A549 (cell line): ENCODE measurements around the gene ZNF800. TPM values are rescaled to one million over a fixed set of nuclear protein-coding genes. Genes with fewer than 3 reads are reported as not detected.
A peak's percentile ranks its signal among the peaks of the same experiment; 100 is the strongest.

Experiments
- ATAC-seq, 2 experiments: fragments of 200-7000 bp in 1 of 2; fragments of >200 bp in 1 of 2; cut with Nextera tagmentation in 1 of 2; cut with Tn5 transposase in 1 of 2; 3 replicates each; pipeline versions ENCODE4 v1.8.0 to v1.9.1; 2018 to 2020; ENCODE audit warnings: mild to moderate bottlenecking in 1 of 2, moderate library complexity in 1 of 2
- CTCF ChIA-PET: fragments of 300-600 bp; sonication (Branson Sonifier 250); formaldehyde crosslinking; extraction: SDS; loops from one replicate; lab custom pipeline; 2021; ENCODE audit warnings: antibody characterized with exemption, inconsistent platforms; lab: Yijun Ruan, JAX
- POLR2A ChIA-PET: fragments of 350-600 bp; formaldehyde crosslinking; extraction: SDS; loops from one replicate; lab custom pipeline; 2021; ENCODE audit warnings: antibody characterized with exemption, inconsistent platforms; lab: Yijun Ruan, JAX
- DNase-seq, 2 experiments: peaks; one replicate each; pipeline versions ENCODE4 v3.0.0 to v3.0.0-alpha.2; 2011 to 2016; ENCODE audit warnings: low read depth in 1 of 2, low spot score in 1 of 2
- FAIRE-seq: peaks from 2 replicates; lab custom pipeline; 2011; peaks lifted over from hg19 to GRCh38; lab: Jason Lieb, UNC
- H3K27ac ChIP-seq, 2 experiments: fragments of >200 bp; sonication (Bioruptor Twin); formaldehyde crosslinking; 3 replicates each; pipeline ENCODE4 v1.5.1; 2016 to 2017
- H3K4me1 ChIP-seq: fragments of >200 bp; sonication (Bioruptor Twin); formaldehyde crosslinking; 3 replicates; pipeline ENCODE4 v1.6.1; 2016
- H3K4me2 ChIP-seq: fragments of >200 bp; sonication (Bioruptor Twin); formaldehyde crosslinking; 3 replicates; pipeline ENCODE4 v1.6.1; 2016
- H3K4me3 ChIP-seq: fragments of >200 bp; sonication (Bioruptor Twin); formaldehyde crosslinking; 3 replicates; pipeline ENCODE4 v1.5.1; 2016
- H3K9me3 ChIP-seq: fragments of >200 bp; sonication (Bioruptor Twin); formaldehyde crosslinking; 3 replicates; pipeline ENCODE4 v1.6.1; 2016
- ATOH8 ChIP-seq: fragments of 250-450 bp; sonication (Bioruptor Pico); IDR thresholded peaks from 2 replicates; pipeline ENCODE4 v1.5.0; 2020; ENCODE audit warnings: low read depth, mild to moderate bottlenecking, moderate library complexity
- CBX2 ChIP-seq: fragments of 200-600 bp; sonication (generic); IDR thresholded peaks from 2 replicates; pipeline ENCODE4 v1.6.1; 2016; ENCODE audit warnings: low read depth, mild to moderate bottlenecking, borderline replicate concordance
- EHF ChIP-seq: fragments of 250-450 bp; sonication (Bioruptor Pico); IDR thresholded peaks from 2 replicates; pipeline ENCODE4 v1.5.0; 2020; ENCODE audit warnings: mild to moderate bottlenecking
- EP300 ChIP-seq, 2 experiments: fragments of >200 bp; sonication (Bioruptor Twin); formaldehyde crosslinking; IDR thresholded peaks; 2 replicates in 1 of 2; 3 replicates in 1 of 2; pipeline ENCODE4 v1.6.1; 2016 to 2017
- ESRRA ChIP-seq: fragments of 150-350 bp; IDR thresholded peaks from 2 replicates; pipeline ENCODE4 v1.6.1; 2014; ENCODE audit warnings: mild to moderate bottlenecking, low read length, borderline replicate concordance
- FOSL2 ChIP-seq, 2 experiments: fragments of 450-650 bp in 1 of 2; fragments of >200 bp in 1 of 2; sonication (Bioruptor Twin) in 1 of 2; formaldehyde crosslinking; IDR thresholded peaks; 2 replicates each; pipeline versions ENCODE4 v1.5.0 to v1.6.1; 2016 to 2020; ENCODE audit warnings: mild to moderate bottlenecking in 1 of 2, moderate library complexity in 1 of 2
- HMGXB4 ChIP-seq: fragments of 250-450 bp; sonication (Bioruptor Pico); IDR thresholded peaks from 2 replicates; pipeline ENCODE4 v1.5.0; 2021; ENCODE audit warnings: mild to moderate bottlenecking, moderate library complexity, borderline replicate concordance
- HOXB13 ChIP-seq: fragments of 250-450 bp; sonication (Bioruptor Pico); IDR thresholded peaks from 2 replicates; pipeline ENCODE4 v1.5.0; 2020; ENCODE audit warnings: low read depth, mild to moderate bottlenecking, moderate library complexity
- JUN ChIP-seq, 2 experiments: fragments of >200 bp; sonication (Bioruptor Twin); formaldehyde crosslinking; IDR thresholded peaks; 2 replicates in 1 of 2; 3 replicates in 1 of 2; pipeline ENCODE4 v1.6.1; 2016 to 2017
- JUNB ChIP-seq: fragments of >200 bp; sonication (Bioruptor Twin); formaldehyde crosslinking; IDR thresholded peaks from 2 replicates; pipeline ENCODE4 v1.6.1; 2016
- NR3C1 ChIP-seq: fragments of >200 bp; sonication (Bioruptor Twin); formaldehyde crosslinking; IDR thresholded peaks from 3 replicates; pipeline ENCODE4 v1.6.1; 2017
- PHF8 ChIP-seq: fragments of 200-600 bp; sonication (generic); IDR thresholded peaks from 2 replicates; pipeline ENCODE4 v1.6.1; 2016; ENCODE audit warnings: low read depth, mild to moderate bottlenecking, antibody characterized with exemption, moderate library complexity, borderline replicate concordance
- RAD21 ChIP-seq, 2 experiments: fragments of >200 bp in 1 of 2; sonication (Bioruptor Twin) in 1 of 2; formaldehyde crosslinking in 1 of 2; IDR thresholded peaks in 1 of 2; conservative IDR thresholded peaks in 1 of 2; 2 replicates in 1 of 2; 3 replicates in 1 of 2; pipeline ENCODE4 v1.6.1; 2012 to 2018; ENCODE audit warnings: inconsistent platforms in 1 of 2
- RNF2 ChIP-seq: fragments of 200-600 bp; sonication (generic); IDR thresholded peaks from 2 replicates; pipeline ENCODE4 v1.6.1; 2016; ENCODE audit warnings: low read depth, mild to moderate bottlenecking, antibody characterized with exemption, moderate library complexity, borderline replicate concordance
- TFCP2L1 ChIP-seq: fragments of 250-450 bp; sonication (Bioruptor Pico); IDR thresholded peaks from 2 replicates; pipeline ENCODE4 v1.5.0; 2021; ENCODE audit warnings: mild to moderate bottlenecking
- ZNF302 ChIP-seq: fragments of 250-450 bp; sonication (Bioruptor Pico); IDR thresholded peaks from 2 replicates; pipeline ENCODE4 v1.9.0; 2021; ENCODE audit warnings: inconsistent platforms, mild to moderate bottlenecking, moderate library complexity
- WGBS: methylation state at CpG from one replicate; pipeline ENCODE4 v1.1.6; 2017; ENCODE audit errors: missing lambda C conversion rate; 5-methylcytosine and 5-hydroxymethylcytosine counted together
- polyA plus RNA-seq, 4 experiments: library from polyadenylated mRNA; depleted of rRNA in 3 of 4; stranded (reverse); fragments of >200 nt; fragmentation: RNase III in 1 of 4; extraction: RNeasy Plus Mini Kit Qiagen cat#74134 plus additional on column Dnase treatment in 1 of 4; gene quantifications; 2 replicates in 3 of 4; 3 replicates in 1 of 4; pipeline ENCODE4 v1.2.3, GENCODE V29; 2011 to 2017
- TF ChIP-seq, protein P1 (sequence below): IDR thresholded peaks from 2 replicates; pipeline ENCODE4 v1.6.1; 2012
- TF ChIP-seq, protein P2 (sequence below): IDR thresholded peaks from 2 replicates; pipeline ENCODE4 v1.6.1; 2012; ENCODE audit warnings: low read depth, borderline replicate concordance
- TF ChIP-seq, protein P3 (sequence below): fragments of >200 bp; sonication (Bioruptor Twin); formaldehyde crosslinking; IDR thresholded peaks from 3 replicates; pipeline ENCODE4 v1.6.1; 2016

ZNF800 gene
- polyA plus RNA-seq, 2 of the 4 experiments (the other 2 are of a cell fraction): 8.7 to 17.2 TPM

DNA sequence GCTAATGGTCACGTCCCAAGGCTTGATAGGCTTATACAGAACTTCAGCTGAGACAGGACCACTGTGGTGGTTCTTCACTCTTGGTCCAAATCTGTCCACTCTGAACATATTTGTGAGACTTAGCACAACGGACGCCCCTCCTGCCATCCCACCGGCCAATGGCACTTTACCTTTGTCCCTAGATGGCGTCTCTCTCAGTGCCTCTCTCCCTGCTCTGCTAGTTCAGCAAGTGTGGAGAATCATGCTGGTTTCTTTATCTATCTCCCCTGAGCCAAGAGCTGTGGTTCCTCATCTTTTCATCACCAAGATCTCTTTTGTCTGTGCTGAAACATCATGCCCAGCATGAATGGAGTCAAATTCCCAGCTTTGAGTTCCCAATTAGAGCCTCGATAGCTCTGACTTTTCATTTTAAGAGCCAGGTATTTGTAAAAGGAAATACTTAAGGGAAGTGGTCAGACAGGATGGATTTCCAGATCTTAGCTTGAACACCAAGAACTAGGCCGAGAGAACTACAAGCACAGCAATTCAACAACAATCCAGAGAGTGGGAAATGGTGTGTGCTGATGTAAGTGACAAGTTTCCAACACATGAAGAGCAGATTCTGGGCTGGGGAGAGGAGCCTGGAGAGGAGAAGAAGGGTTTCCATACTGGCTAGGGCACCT, 69.5 kb downstream of the ZNF800 start:
- CTCF ChIA-PET: no interaction called here
- no peaks in the 10 kb centered on the region for H3K9me3 ChIP-seq
- POLR2A ChIA-PET: no interaction called here
- no peak overlapping the region for H3K4me2 ChIP-seq
- no peak for TF ChIP-seq CBX2
- TF ChIP-seq, protein P1, sequence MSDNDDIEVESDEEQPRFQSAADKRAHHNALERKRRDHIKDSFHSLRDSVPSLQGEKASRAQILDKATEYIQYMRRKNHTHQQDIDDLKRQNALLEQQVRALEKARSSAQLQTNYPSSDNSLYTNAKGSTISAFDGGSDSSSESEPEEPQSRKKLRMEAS: no peak
- TF ChIP-seq ZNF302 (CRISPR knock-in tag): no peak
- no peak for TF ChIP-seq JUNB
- no peak for TF ChIP-seq EP300 (IDR thresholded peaks at IDR 0.05)
- TF ChIP-seq TFCP2L1 (CRISPR knock-in tag): no peak
- TF ChIP-seq JUN (IDR thresholded peaks at IDR 0.05): no peak
- TF ChIP-seq FOSL2 (IDR thresholded peaks at IDR 0.05): no peak
- no peak for TF ChIP-seq FOSL2 (CRISPR knock-in tag; IDR thresholded peaks at IDR 0.05)
- TF ChIP-seq RAD21 (conservative IDR thresholded peaks at IDR 0.05 in 1 of 2, IDR thresholded peaks at IDR 0.05 in 1 of 2): no peak
- TF ChIP-seq EHF (CRISPR knock-in tag): no peak
- TF ChIP-seq RNF2: no peak
- no peak for TF ChIP-seq ESRRA
- no peak for TF ChIP-seq HOXB13 (CRISPR knock-in tag)
- TF ChIP-seq, all 56 proteins: peak for 0
- ATAC-seq: peak in 1 of 2 experiments; percentile 37; a peak in 2 of 6 replicates
- 1% methylated on average over 7 of the region's 7 CpGs for whole genome bisulfite sequencing
- Histone ChIP-seq H3K4me1 (no peaks in the 10 kb centered on the region), H3K4me3 (no peak overlapping the region), H3K27ac (no peak overlapping the region)
- no peak for DNase-seq
- no peak for FAIRE-seq

DNA sequence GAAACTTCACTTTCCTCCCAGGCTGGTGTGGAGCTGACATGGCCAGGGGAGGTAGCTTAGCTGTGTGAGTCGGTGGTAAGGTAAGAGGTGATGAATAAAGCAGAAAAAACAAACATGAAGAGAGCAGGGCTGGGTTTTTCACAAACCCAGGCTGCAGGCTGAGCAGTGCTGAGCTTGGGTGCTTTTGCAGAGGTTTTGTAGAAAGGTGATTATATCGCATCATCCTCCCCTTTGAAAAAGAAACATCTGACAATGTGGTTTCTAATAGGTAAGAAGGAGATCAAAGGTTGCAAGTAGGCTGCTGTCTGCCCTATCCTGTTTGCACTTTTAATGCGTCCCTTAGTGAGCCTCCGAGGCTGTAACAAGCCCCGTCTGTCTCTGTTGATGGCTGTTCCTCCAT, 70.2 kb downstream of the ZNF800 start:
- CTCF ChIA-PET: no interaction called here

More for the DNA sequence above, 70.2 kb downstream of the ZNF800 start:
- no peak overlapping the region for H3K4me3 ChIP-seq
- no peak for FAIRE-seq
- H3K4me2 ChIP-seq: no peak overlapping the region
- no peak for DNase-seq
- TF ChIP-seq HMGXB4 (CRISPR knock-in tag): no peak
- TF ChIP-seq ATOH8 (CRISPR knock-in tag): no peak
- no peak for TF ChIP-seq PHF8
- TF ChIP-seq, protein P2, sequence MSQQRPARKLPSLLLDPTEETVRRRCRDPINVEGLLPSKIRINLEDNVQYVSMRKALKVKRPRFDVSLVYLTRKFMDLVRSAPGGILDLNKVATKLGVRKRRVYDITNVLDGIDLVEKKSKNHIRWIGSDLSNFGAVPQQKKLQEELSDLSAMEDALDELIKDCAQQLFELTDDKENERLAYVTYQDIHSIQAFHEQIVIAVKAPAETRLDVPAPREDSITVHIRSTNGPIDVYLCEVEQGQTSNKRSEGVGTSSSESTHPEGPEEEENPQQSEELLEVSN: no peak
- TF ChIP-seq, protein P3, sequence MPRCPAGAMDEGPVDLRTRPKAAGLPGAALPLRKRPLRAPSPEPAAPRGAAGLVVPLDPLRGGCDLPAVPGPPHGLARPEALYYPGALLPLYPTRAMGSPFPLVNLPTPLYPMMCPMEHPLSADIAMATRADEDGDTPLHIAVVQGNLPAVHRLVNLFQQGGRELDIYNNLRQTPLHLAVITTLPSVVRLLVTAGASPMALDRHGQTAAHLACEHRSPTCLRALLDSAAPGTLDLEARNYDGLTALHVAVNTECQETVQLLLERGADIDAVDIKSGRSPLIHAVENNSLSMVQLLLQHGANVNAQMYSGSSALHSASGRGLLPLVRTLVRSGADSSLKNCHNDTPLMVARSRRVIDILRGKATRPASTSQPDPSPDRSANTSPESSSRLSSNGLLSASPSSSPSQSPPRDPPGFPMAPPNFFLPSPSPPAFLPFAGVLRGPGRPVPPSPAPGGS: no peak
- TF ChIP-seq RAD21 (conservative IDR thresholded peaks at IDR 0.05 in 1 of 2, IDR thresholded peaks at IDR 0.05 in 1 of 2): no peak
- TF ChIP-seq ZNF302 (CRISPR knock-in tag): no peak
- TF ChIP-seq NR3C1: no peak
- H3K4me1 ChIP-seq: no peaks in the 10 kb centered on the region
- no peaks in the 10 kb centered on the region for H3K9me3 ChIP-seq
- no peak; a peak in 2 of 6 replicates for ATAC-seq
- POLR2A ChIA-PET: no interaction called here
- H3K27ac ChIP-seq: no peak overlapping the region
- WGBS: 11% methylated on average over 5 of the region's 5 CpGs
